AG10803 (cell line): Measurements from ENCODE around the gene ANKRD39.
A peak's percentile ranks its signal among the peaks of the same experiment; 100 is the strongest.

Experiments
- DNase-seq: peaks from one replicate; pipeline ENCODE4 v3.0.0; 2010; ENCODE audit warnings: low read depth
- H3K4me3 ChIP-seq: 2 replicates; pipeline ENCODE4 v1.5.1; 2011; ENCODE audit warnings: mild to moderate bottlenecking, low read length, control low read depth
- CTCF ChIP-seq: conservative IDR thresholded peaks from 2 replicates; pipeline ENCODE4 v1.5.1; 2011; ENCODE audit warnings: mild to moderate bottlenecking, low read length, control low read depth, inconsistent platforms

Gene ANKRD39

GRCh38 chr2:96841701-96842495, 15.9 kb downstream of the ANKRD39 start:
- DNase-seq, result no peak
- no peak for TF ChIP-seq CTCF
- no peak overlapping the region for H3K4me3 ChIP-seq

- no peak for TF ChIP-seq CTCF
- DNase-seq, result no peak
- no peak overlapping the region for H3K4me3 ChIP-seq
Measured at GRCh38 chr2:96839875-96840850, 17.7 kb downstream of the ANKRD39 start.

- no peak overlapping the region for H3K4me3 ChIP-seq
- DNase-seq, result peak; percentile 18
- TF ChIP-seq CTCF, result no peak
Measured at GRCh38 chr2:96839293-96839874, 18.4 kb downstream of the ANKRD39 start.

GRCh38 chr2:96838345-96839292, 19.2 kb downstream of the ANKRD39 start:
- no peak overlapping the region for H3K4me3 ChIP-seq
- TF ChIP-seq CTCF, result no peak
- no peak for DNase-seq

GRCh38 chr2:96837575-96837974, 20.2 kb downstream of the ANKRD39 start:
- DNase-seq, result no peak
- no peak overlapping the region for H3K4me3 ChIP-seq
- no peak for TF ChIP-seq CTCF

GRCh38 chr2:96835830-96836229, 22.0 kb downstream of the ANKRD39 start:
- no peak overlapping the region for H3K4me3 ChIP-seq
- no peak for DNase-seq
- no peak for TF ChIP-seq CTCF
